K562 (cell line): ENCODE results near the gene CCSAP. TPM values are rescaled to one million over a fixed set of nuclear protein-coding genes. Genes with fewer than 3 reads are reported as not detected.

Source experiments
- ATAC-seq: fragments of 200-7000 bp; cut with Tn5 transposase; 3 replicates; pipeline ENCODE4 v1.9.1; 2020; ENCODE audit warnings: moderate library complexity
- BruUV-seq: library from RNA; stranded (reverse); fragments of 400-500 nt; replicated peaks from 2 replicates; lab custom pipeline; 2021; lab: Mats Ljungman, UMichigan
- CTCF ChIA-PET: fragments of 300-600 bp; formaldehyde crosslinking; extraction: SDS; loops from one replicate; lab custom pipeline; 2021; ENCODE audit warnings: low intra/inter-chr PET ratio; lab: Yijun Ruan, JAX
- POLR2A ChIA-PET: fragments of 300-600, 350-650 bp; sonication (Branson Sonifier 250); formaldehyde crosslinking; extraction: SDS; loops from one replicate; lab custom pipeline; 2021; ENCODE audit warnings: antibody characterized with exemption, inconsistent platforms; lab: Yijun Ruan, JAX
- DNase-seq, 4 experiments: peaks; one replicate each; pipeline versions ENCODE4 v3.0.0 to v3.0.0-alpha.2; 2011 to 2018; ENCODE audit warnings: low spot score in 3 of 4, mixed read lengths in 3 of 4; ENCODE audit errors: extremely low read depth in 1 of 4
- FAIRE-seq: peaks from 2 replicates; lab custom pipeline; 2011; peaks lifted over from hg19 to GRCh38; lab: Jason Lieb, UNC
- H2AFZ ChIP-seq: 2 replicates; pipeline ENCODE4 v1.6.0; 2011; ENCODE audit warnings: low read depth, low read length, control low read depth, inconsistent platforms
- H3K27ac ChIP-seq: fragments of 200-600 bp; 3 replicates; pipeline ENCODE4 v1.8.0; 2011; ENCODE audit warnings: low read depth, mild to moderate bottlenecking, control low read depth, inconsistent platforms, low read length, moderate library complexity, mixed read lengths; ENCODE audit errors: extremely low read depth
- H3K27me3 ChIP-seq, 2 experiments: fragments of 300-600 bp in 1 of 2; 2 replicates in 1 of 2; 3 replicates in 1 of 2; pipeline versions ENCODE4 v1.6.0 to v1.8.0; 2011; ENCODE audit warnings: inconsistent platforms in 2 of 2, low read length in 2 of 2, mild to moderate bottlenecking in 1 of 2, mixed read lengths in 1 of 2, moderate library complexity in 1 of 2; ENCODE audit not compliant: control insufficient read depth in 2 of 2, insufficient read depth in 2 of 2
- H3K36me3 ChIP-seq: fragments of 300-600 bp; 3 replicates; pipeline ENCODE4 v1.8.0; 2011; ENCODE audit warnings: mild to moderate bottlenecking, low read length, inconsistent platforms; ENCODE audit not compliant: control insufficient read depth, insufficient read depth
- H3K4me1 ChIP-seq, 2 experiments: fragments of 200-600 bp in 1 of 2; replicated peaks in 1 of 2; 2 replicates in 1 of 2; 3 replicates in 1 of 2; pipeline versions ENCODE4 v1.5.1 to v1.8.0; 2011; ENCODE audit warnings: inconsistent platforms in 2 of 2, low read length in 2 of 2, mild to moderate bottlenecking in 1 of 2, mixed read lengths in 1 of 2, moderate library complexity in 1 of 2; ENCODE audit not compliant: control insufficient read depth in 2 of 2, insufficient read depth in 2 of 2
- H3K4me2 ChIP-seq: 2 replicates; pipeline ENCODE4 v1.6.1; 2011; ENCODE audit warnings: low read length, control low read depth, inconsistent platforms, mixed read lengths; ENCODE audit not compliant: insufficient read depth
- H3K4me3 ChIP-seq: fragments of 200-600 bp; sonication (generic), shearing (Covaris generic); 2 replicates; pipeline ENCODE4 v1.5.1; 2016; ENCODE audit warnings: control low read depth, inconsistent platforms
- H3K79me2 ChIP-seq: fragments of 200-600 bp; 3 replicates; pipeline ENCODE4 v1.8.0; 2011; ENCODE audit warnings: low read length, inconsistent platforms; ENCODE audit not compliant: control insufficient read depth, insufficient read depth
- H3K9ac ChIP-seq, 2 experiments: 2 replicates each; pipeline versions ENCODE4 v1.6.0 to v1.6.1; 2011; ENCODE audit warnings: low read depth in 2 of 2, low read length in 2 of 2, control low read depth in 1 of 2, inconsistent platforms in 1 of 2, mild to moderate bottlenecking in 1 of 2, mixed read lengths in 1 of 2; ENCODE audit not compliant: insufficient read depth in 1 of 2
- H3K9me1 ChIP-seq: one replicate; pipeline ENCODE4 v1.6.0; 2011; ENCODE audit warnings: inconsistent platforms, mild to moderate bottlenecking, low read length, moderate library complexity; ENCODE audit not compliant: control insufficient read depth, insufficient read depth
- H3K9me3 ChIP-seq: replicated peaks from 2 replicates; pipeline ENCODE4 v1.5.1; 2011; ENCODE audit warnings: low read depth, low read length, inconsistent platforms; ENCODE audit not compliant: control insufficient read depth, insufficient read depth
- H4K20me1 ChIP-seq: replicated peaks from 2 replicates; pipeline ENCODE4 v1.6.1; 2011; ENCODE audit warnings: low read length, inconsistent platforms, mixed read lengths; ENCODE audit not compliant: control insufficient read depth, insufficient read depth
- CREBBP ChIP-seq: IDR thresholded peaks from one replicate; pipeline ENCODE4 v1.6.1; 2012; ENCODE audit warnings: low read depth, mild to moderate bottlenecking, control low read depth, inconsistent platforms, low read length
- DIDO1 ChIP-seq: fragments of 450-650 bp; IDR thresholded peaks from 2 replicates; pipeline ENCODE4 v1.6.1; 2016; ENCODE audit warnings: low read depth, missing biosample characterization, missing genetic modification characterization
- EGR1 ChIP-seq: fragments of 450-650 bp; conservative IDR thresholded peaks from 2 replicates; pipeline ENCODE4 v1.6.1; 2017; ENCODE audit warnings: mild to moderate bottlenecking
- ELK1 ChIP-seq: sonication (generic); formaldehyde crosslinking; IDR thresholded peaks from 2 replicates; pipeline ENCODE4 v1.8.1; 2022; ENCODE audit warnings: missing genetic modification reagents
- FOSL1 ChIP-seq: fragments of 200-800 bp; sonication (Bioruptor generic); conservative IDR thresholded peaks from 2 replicates; pipeline ENCODE4 v1.6.1; 2016; ENCODE audit warnings: missing genetic modification characterization, missing compliant biosample characterization
- FOXK1 ChIP-seq: sonication (generic); formaldehyde crosslinking; IDR thresholded peaks from 2 replicates; pipeline ENCODE4 v1.8.0; 2022; ENCODE audit warnings: missing genetic modification reagents, mild to moderate bottlenecking, borderline replicate concordance
- HMG20B ChIP-seq: fragments of 250-450 bp; sonication (Bioruptor Pico); IDR thresholded peaks from 2 replicates; pipeline ENCODE4 v1.5.0; 2021; ENCODE audit warnings: mild to moderate bottlenecking
- JUN ChIP-seq, 2 experiments: sonication (generic) in 1 of 2; formaldehyde crosslinking in 1 of 2; IDR thresholded peaks; 2 replicates each; pipeline versions ENCODE4 v1.6.1 to v1.8.0; 2012 to 2022; ENCODE audit warnings: borderline replicate concordance in 2 of 2, mild to moderate bottlenecking in 2 of 2, improper control_type of control experiment in 1 of 2, low read depth in 1 of 2, low read length in 1 of 2, missing genetic modification reagents in 1 of 2
- PML ChIP-seq: IDR thresholded peaks from 2 replicates; pipeline ENCODE4 v1.6.1; 2012; ENCODE audit warnings: low read length, inconsistent platforms
- POLR2A ChIP-seq: fragments of 450-650 bp; conservative IDR thresholded peaks from 2 replicates; pipeline ENCODE4 v1.6.1; 2016
- POLR3A ChIP-seq: IDR thresholded peaks from 2 replicates; pipeline ENCODE4 v1.6.1; 2011; ENCODE audit warnings: borderline replicate concordance, mild to moderate bottlenecking, moderate library complexity; ENCODE audit not compliant: insufficient read length, insufficient read depth; ENCODE audit errors: extremely low read depth
- SP1 ChIP-seq: sonication (generic); formaldehyde crosslinking; IDR thresholded peaks from 2 replicates; pipeline ENCODE4 v1.8.1; 2022; ENCODE audit warnings: mild to moderate bottlenecking, missing genetic modification reagents
- U2AF2 ChIP-seq: fragments of 200-400 bp; formaldehyde crosslinking; optimal IDR thresholded peaks from 2 replicates; pipeline ENCODE3; 2017; ENCODE audit warnings: low read depth, mild to moderate bottlenecking, low read length
- YBX1 ChIP-seq: fragments of 450-650 bp; IDR thresholded peaks from 2 replicates; pipeline ENCODE4 v1.7.1; 2016; ENCODE audit warnings: mild to moderate bottlenecking
- ZNF57 ChIP-seq: fragments of 450-650 bp; formaldehyde crosslinking; IDR thresholded peaks from 2 replicates; pipeline ENCODE4 v1.4.0; 2020; ENCODE audit warnings: mild to moderate bottlenecking, moderate library complexity
- WGBS: fragments of 100-300 bp; shearing (Covaris generic); methylation state at CpG from one replicate; pipeline ENCODE4 v1.1.6; 2016; ENCODE audit warnings: low coverage, mixed read lengths; ENCODE audit not compliant: insufficient coverage; ENCODE audit errors: missing lambda C conversion rate; 5-methylcytosine and 5-hydroxymethylcytosine counted together
- in situ Hi-C: fragments of 300-500 bp; cut with MboI; formaldehyde crosslinking; loops from 4 replicates; pipeline ENCODE4 v1.15.0; 2018; ENCODE audit warnings: inconsistent platforms, mixed read lengths
- intact Hi-C: fragments of 100-400 bp; cut with micrococcal nuclease; formaldehyde crosslinking; loops from 2 replicates; pipeline ENCODE4 v1.14.2; 2022
- polyA plus RNA-seq, 8 experiments: library from polyadenylated mRNA; depleted of rRNA in 4 of 8; stranded (reverse) in 5 of 8; unstranded in 3 of 8; fragments of >200 nt; fragmentation: Nextera tagmentation in 2 of 8; fragmentation: Illumina TruSeq in 1 of 8; extraction: Ambion mirVana in 2 of 8; extraction: Trizol in 1 of 8; gene quantifications; 2 replicates each; pipeline versions ENCODE4 v1.2.1 to v1.2.3, GENCODE V29; 2011 to 2014; ENCODE audit warnings: inconsistent platforms in 1 of 8, missing spikeins in 1 of 8
- total RNA-seq, 7 experiments: library from RNA; depleted of rRNA in 6 of 7; stranded (reverse); fragments of >200 nt in 6 of 7; fragmentation: Illumina TruSeq in 2 of 7; extraction: Trizol in 2 of 7; gene quantifications; 2 replicates each; pipeline versions ENCODE4 v1.2.1 to v1.2.3, GENCODE V29; 2011 to 2021; ENCODE audit warnings: low replicate concordance in 1 of 7

CCSAP gene
- total and polyA plus RNA-seq, 9 of the 15 experiments (the other 6 are each of a cell fraction or from before 2014, with no cell fraction given) = 3.6 to 15.9 (median 9.5) TPM

- H3K79me2 ChIP-seq = peaks cover 26% of the 10 kb centered on the region
- H3K27ac ChIP-seq = no peak overlapping the region
- intact Hi-C loops (no loop called here), in situ Hi-C loops (no loop called here)
- no peak for DNase-seq
- TF ChIP-seq PML = no peak
- TF ChIP-seq POLR2A = no peak
- TF ChIP-seq HMG20B (CRISPR knock-in tag) = no peak
- no peak for TF ChIP-seq DIDO1 (tag)
- no peak for TF ChIP-seq FOXK1 (CRISPR knock-in tag)
- no peak for TF ChIP-seq EGR1
- no peak for TF ChIP-seq FOSL1 (tag)
- no peak for TF ChIP-seq U2AF2
- no peak for TF ChIP-seq ELK1 (CRISPR knock-in tag)
- TF ChIP-seq SP1 (CRISPR knock-in tag) = no peak
- TF ChIP-seq ZNF57 = no peak
- no peak for TF ChIP-seq POLR3A
- no peak for TF ChIP-seq JUN (IDR thresholded peaks at IDR 0.05; ENCODE audit: borderline replicate concordance, low read depth, low read length)
- no peak for TF ChIP-seq JUN (CRISPR knock-in tag; IDR thresholded peaks at IDR 0.05; ENCODE audit: borderline replicate concordance)
- no peak for TF ChIP-seq CREBBP
- no peak for TF ChIP-seq YBX1
- no peak for ATAC-seq
- WGBS = 92% methylated on average over 1 of the region's 1 CpG
- peaks cover 30% of the 10 kb centered on the region for H3K36me3 ChIP-seq
- H3K4me2 ChIP-seq = no peak overlapping the region
- no peaks in the 10 kb centered on the region for H4K20me1 ChIP-seq
- FAIRE-seq = no peak
- no peak overlapping the region for H2AFZ ChIP-seq
- POLR2A ChIA-PET = no interaction called here
- H3K9me1 ChIP-seq = no peaks in the 10 kb centered on the region
- H3K27me3 ChIP-seq = no peaks in the 10 kb centered on the region
- CTCF ChIA-PET = no interaction called here
- no TSS peak for BruUV-seq
- H3K9me3 ChIP-seq = no peaks in the 10 kb centered on the region
- no peak overlapping the region for H3K9ac ChIP-seq
- no peak overlapping the region for H3K4me3 ChIP-seq
- no peaks in the 10 kb centered on the region for H3K4me1 ChIP-seq
These were observed 54.3 kb downstream of the CCSAP start for GRCh38 chr1:229288516-229288915.
